ENCODE data around the gene RXRA.

GRCh38 chr9:134421888-134422287 is 95.6 kb downstream of the RXRA start:
- TF ChIP-seq POLR2AphosphoS5 (IDR thresholded peaks at IDR 0.05; ENCODE audit: low read depth, low read length) = no peak
- no peak for TF ChIP-seq POLR2A (IDR thresholded peaks at IDR 0.05; ENCODE audit: low read depth, low read length)
- TF ChIP-seq SPI1 (IDR thresholded peaks at IDR 0.05; ENCODE audit: low read depth, low read length) = no peak
- no peak for TF ChIP-seq TAF1 (IDR thresholded peaks at IDR 0.05; ENCODE audit: low read depth, low read length)
- no peak for TF ChIP-seq POU2F2 (IDR thresholded peaks at IDR 0.05; ENCODE audit: low read depth, low read length)

Measured in GM12891 (cell line).